HCT116 (cell line): ENCODE measurements around the gene KRTAP4-8.

Experiments used
- CBX3 ChIP-seq: IDR thresholded peaks from 2 replicates; pipeline ENCODE4 v1.6.1; 2012; ENCODE audit warnings: low read depth
- CEBPB ChIP-seq: IDR thresholded peaks from 2 replicates; pipeline ENCODE4 v1.6.1; 2012; ENCODE audit warnings: low read depth
- CTCF ChIP-seq, 3 experiments: fragments of 200-600 bp in 1 of 3; sonication (generic) in 1 of 3; IDR thresholded peaks in 2 of 3; conservative IDR thresholded peaks in 1 of 3; 2 replicates each; pipeline ENCODE4 v1.5.1; 2012 to 2017; ENCODE audit warnings: low read depth in 2 of 3, low read length in 2 of 3, antibody characterized with exemption in 1 of 3, borderline replicate concordance in 1 of 3, control low read depth in 1 of 3, mild to moderate bottlenecking in 1 of 3, mixed read lengths in 1 of 3, mixed run types in 1 of 3, moderate library complexity in 1 of 3; ENCODE audit not compliant: insufficient read depth in 1 of 3
- EGR1 ChIP-seq: IDR thresholded peaks from 2 replicates; pipeline ENCODE4 v1.6.1; 2012; ENCODE audit warnings: low read depth
- EZH2 ChIP-seq: fragments of 200-600 bp; sonication (generic); IDR thresholded peaks from 2 replicates; pipeline ENCODE4 v1.6.1; 2017; ENCODE audit warnings: antibody characterized with exemption, mixed run types
- EZH2phosphoT487 ChIP-seq: fragments of 200-600 bp; IDR thresholded peaks from 2 replicates; pipeline ENCODE4 v1.6.1; 2018; ENCODE audit warnings: antibody characterized with exemption, borderline replicate concordance
- JUND ChIP-seq: IDR thresholded peaks from 2 replicates; pipeline ENCODE4 v1.6.1; 2012
- MAX ChIP-seq: IDR thresholded peaks from 2 replicates; pipeline ENCODE4 v1.6.1; 2012
- POLR2A ChIP-seq: IDR thresholded peaks from 2 replicates; pipeline ENCODE4 v1.7.0; 2011; ENCODE audit warnings: borderline replicate concordance; ENCODE audit not compliant: insufficient read depth, insufficient read length; ENCODE audit errors: extremely low read depth
- POLR2AphosphoS5 ChIP-seq: IDR thresholded peaks from 2 replicates; pipeline ENCODE4 v1.6.1; 2011; ENCODE audit warnings: mild to moderate bottlenecking, low read depth, low read length, moderate library complexity
- SP1 ChIP-seq: IDR thresholded peaks from 2 replicates; pipeline ENCODE4 v1.6.1; 2012; ENCODE audit warnings: low read depth
- TF ChIP-seq, protein P1 (sequence below): IDR thresholded peaks from 2 replicates; pipeline ENCODE4 v1.6.1; 2012
- TF ChIP-seq, protein P2 (sequence below): IDR thresholded peaks from 2 replicates; pipeline ENCODE4 v1.6.1; 2012; ENCODE audit warnings: low read depth
- TF ChIP-seq, protein P3 (sequence below): IDR thresholded peaks from 2 replicates; pipeline ENCODE4 v1.6.1; 2011; ENCODE audit warnings: mild to moderate bottlenecking, low read length, moderate library complexity; ENCODE audit not compliant: insufficient replicate concordance; ENCODE audit errors: extremely low read depth

GRCh38 chr17:41126412-41126811 is 28.5 kb upstream of the KRTAP4-8 start:
- TF ChIP-seq CTCF (IDR thresholded peaks at IDR 0.05 in 2 of 3, conservative IDR thresholded peaks at IDR 0.05 in 1 of 3; ENCODE audit: borderline replicate concordance in 1 of 3, insufficient read depth in 1 of 3, low read depth in 2 of 3, low read length in 2 of 3) (no peak), CEBPB (no peak), POLR2A (no peak), EZH2phosphoT487 (no peak), JUND (no peak), SP1 (no peak), MAX (no peak), EZH2 (no peak), POLR2AphosphoS5 (no peak), EGR1 (no peak), CBX3 (no peak)
- TF ChIP-seq, protein P1, sequence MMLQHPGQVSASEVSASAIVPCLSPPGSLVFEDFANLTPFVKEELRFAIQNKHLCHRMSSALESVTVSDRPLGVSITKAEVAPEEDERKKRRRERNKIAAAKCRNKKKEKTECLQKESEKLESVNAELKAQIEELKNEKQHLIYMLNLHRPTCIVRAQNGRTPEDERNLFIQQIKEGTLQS, result no peak
- TF ChIP-seq, protein P2, sequence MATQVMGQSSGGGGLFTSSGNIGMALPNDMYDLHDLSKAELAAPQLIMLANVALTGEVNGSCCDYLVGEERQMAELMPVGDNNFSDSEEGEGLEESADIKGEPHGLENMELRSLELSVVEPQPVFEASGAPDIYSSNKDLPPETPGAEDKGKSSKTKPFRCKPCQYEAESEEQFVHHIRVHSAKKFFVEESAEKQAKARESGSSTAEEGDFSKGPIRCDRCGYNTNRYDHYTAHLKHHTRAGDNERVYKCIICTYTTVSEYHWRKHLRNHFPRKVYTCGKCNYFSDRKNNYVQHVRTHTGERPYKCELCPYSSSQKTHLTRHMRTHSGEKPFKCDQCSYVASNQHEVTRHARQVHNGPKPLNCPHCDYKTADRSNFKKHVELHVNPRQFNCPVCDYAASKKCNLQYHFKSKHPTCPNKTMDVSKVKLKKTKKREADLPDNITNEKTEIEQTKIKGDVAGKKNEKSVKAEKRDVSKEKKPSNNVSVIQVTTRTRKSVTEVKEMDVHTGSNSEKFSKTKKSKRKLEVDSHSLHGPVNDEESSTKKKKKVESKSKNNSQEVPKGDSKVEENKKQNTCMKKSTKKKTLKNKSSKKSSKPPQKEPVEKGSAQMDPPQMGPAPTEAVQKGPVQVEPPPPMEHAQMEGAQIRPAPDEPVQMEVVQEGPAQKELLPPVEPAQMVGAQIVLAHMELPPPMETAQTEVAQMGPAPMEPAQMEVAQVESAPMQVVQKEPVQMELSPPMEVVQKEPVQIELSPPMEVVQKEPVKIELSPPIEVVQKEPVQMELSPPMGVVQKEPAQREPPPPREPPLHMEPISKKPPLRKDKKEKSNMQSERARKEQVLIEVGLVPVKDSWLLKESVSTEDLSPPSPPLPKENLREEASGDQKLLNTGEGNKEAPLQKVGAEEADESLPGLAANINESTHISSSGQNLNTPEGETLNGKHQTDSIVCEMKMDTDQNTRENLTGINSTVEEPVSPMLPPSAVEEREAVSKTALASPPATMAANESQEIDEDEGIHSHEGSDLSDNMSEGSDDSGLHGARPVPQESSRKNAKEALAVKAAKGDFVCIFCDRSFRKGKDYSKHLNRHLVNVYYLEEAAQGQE, result no peak
- TF ChIP-seq, protein P3, sequence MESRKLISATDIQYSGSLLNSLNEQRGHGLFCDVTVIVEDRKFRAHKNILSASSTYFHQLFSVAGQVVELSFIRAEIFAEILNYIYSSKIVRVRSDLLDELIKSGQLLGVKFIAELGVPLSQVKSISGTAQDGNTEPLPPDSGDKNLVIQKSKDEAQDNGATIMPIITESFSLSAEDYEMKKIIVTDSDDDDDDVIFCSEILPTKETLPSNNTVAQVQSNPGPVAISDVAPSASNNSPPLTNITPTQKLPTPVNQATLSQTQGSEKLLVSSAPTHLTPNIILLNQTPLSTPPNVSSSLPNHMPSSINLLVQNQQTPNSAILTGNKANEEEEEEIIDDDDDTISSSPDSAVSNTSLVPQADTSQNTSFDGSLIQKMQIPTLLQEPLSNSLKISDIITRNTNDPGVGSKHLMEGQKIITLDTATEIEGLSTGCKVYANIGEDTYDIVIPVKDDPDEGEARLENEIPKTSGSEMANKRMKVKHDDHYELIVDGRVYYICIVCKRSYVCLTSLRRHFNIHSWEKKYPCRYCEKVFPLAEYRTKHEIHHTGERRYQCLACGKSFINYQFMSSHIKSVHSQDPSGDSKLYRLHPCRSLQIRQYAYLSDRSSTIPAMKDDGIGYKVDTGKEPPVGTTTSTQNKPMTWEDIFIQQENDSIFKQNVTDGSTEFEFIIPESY, result no peak
